ENCODE results near the gene PFAS.
"Not testable (repeated sequence)": the region's sequence is repeated elsewhere in the genome, so short reads cannot be mapped to it uniquely, and the experiment has no call there.

The PFAS gene

GRCh38 chr17:8226536-8227237 lies 22.4 kb upstream of the PFAS start:
- DNase-seq, result no peak

- DNase-seq, result no peak
These were observed 21.9 kb upstream of the PFAS start for GRCh38 chr17:8227238-8227581.

- no peak for DNase-seq
These were observed 17.4 kb upstream of the PFAS start for GRCh38 chr17:8231701-8232100.

GRCh38 chr17:8234361-8235270 lies 14.5 kb upstream of the PFAS start:
- no peak for DNase-seq

GRCh38 chr17:8235676-8236075 lies 13.4 kb upstream of the PFAS start:
- DNase-seq, result no peak

- peak; percentile 25 for DNase-seq
These were observed 11.9 kb upstream of the PFAS start for GRCh38 chr17:8237175-8237574.

- no peak for DNase-seq
These were observed 11.2 kb upstream of the PFAS start for GRCh38 chr17:8237886-8238285.

GRCh38 chr17:8243827-8244226 lies 5.3 kb upstream of the PFAS start:
- no peak for DNase-seq

- DNase-seq, result no peak
These were observed 4.3 kb upstream of the PFAS start for GRCh38 chr17:8244768-8245167.

GRCh38 chr17:8249621-8250500 lies 772 bp downstream of the PFAS start:
- no peak for DNase-seq

- DNase-seq, result not testable (repeated sequence)
These were observed 2.3 kb downstream of the PFAS start for GRCh38 chr17:8251411-8251810.

- DNase-seq, result no peak
These were observed 4.7 kb downstream of the PFAS start for GRCh38 chr17:8253801-8254200.

- DNase-seq, result no peak
These were observed 5.8 kb downstream of the PFAS start for GRCh38 chr17:8254881-8255280.

GRCh38 chr17:8255499-8255898 lies 6.4 kb downstream of the PFAS start:
- DNase-seq, result no peak

GRCh38 chr17:8256291-8256690 lies 7.2 kb downstream of the PFAS start:
- no peak for DNase-seq

GRCh38 chr17:8256691-8257090 lies 7.6 kb downstream of the PFAS start:
- DNase-seq, result no peak

GRCh38 chr17:8257801-8258200 lies 8.7 kb downstream of the PFAS start:
- DNase-seq, result no peak

GRCh38 chr17:8264320-8264719 lies 15.2 kb downstream of the PFAS start:
- DNase-seq, result no peak

GRCh38 chr17:8264836-8265542 lies 15.9 kb downstream of the PFAS start:
- no peak for DNase-seq

GRCh38 chr17:8266648-8267479 lies 17.8 kb downstream of the PFAS start:
- no peak for DNase-seq

- DNase-seq, result no peak
These were observed 18.5 kb downstream of the PFAS start for GRCh38 chr17:8267480-8268147.
